H9 (cell line): ENCODE results near the gene HTRA3. TPM values are rescaled to one million over a fixed set of nuclear protein-coding genes. Genes with fewer than 3 reads are reported as not detected.

Source experiments
- DNase-seq: peaks from one replicate; pipeline ENCODE4 v3.0.0-alpha.2; 2017
- H2AFZ ChIP-seq: one replicate; pipeline ENCODE4 v1.6.1; 2013; ENCODE audit warnings: mild to moderate bottlenecking, low read length, control low read depth, moderate library complexity
- H2AK5ac ChIP-seq: 2 replicates; pipeline ENCODE4 v1.6.1; 2013; ENCODE audit warnings: low read length, control low read depth, mixed read lengths; ENCODE audit not compliant: insufficient read length
- H2BK120ac ChIP-seq: one replicate; pipeline ENCODE4 v1.6.1; 2013; ENCODE audit warnings: low read depth, mild to moderate bottlenecking, low read length, control low read depth, inconsistent platforms; ENCODE audit not compliant: poor library complexity, severe bottlenecking
- H2BK12ac ChIP-seq: 2 replicates; pipeline ENCODE4 v1.6.1; 2013; ENCODE audit warnings: low read length, control low read depth, mixed read lengths, low read depth; ENCODE audit not compliant: insufficient read length
- H2BK15ac ChIP-seq: 2 replicates; pipeline ENCODE4 v1.6.1; 2013; ENCODE audit warnings: low read depth, low read length, control low read depth
- H2BK20ac ChIP-seq: one replicate; pipeline ENCODE4 v1.6.1; 2013; ENCODE audit warnings: low read depth, mild to moderate bottlenecking, low read length, control low read depth, inconsistent platforms; ENCODE audit not compliant: poor library complexity, severe bottlenecking
- H2BK5ac ChIP-seq: 2 replicates; pipeline ENCODE4 v1.6.1; 2013; ENCODE audit warnings: low read length, control low read depth, mixed read lengths; ENCODE audit not compliant: insufficient read length
- H3K14ac ChIP-seq: 2 replicates; pipeline ENCODE4 v1.6.1; 2013; ENCODE audit warnings: low read length, control low read depth; ENCODE audit not compliant: insufficient read depth
- H3K18ac ChIP-seq: 2 replicates; pipeline ENCODE4 v1.6.1; 2013; ENCODE audit warnings: low read depth, mild to moderate bottlenecking, mixed read lengths, low read length, control low read depth; ENCODE audit not compliant: insufficient read length
- H3K23ac ChIP-seq: 2 replicates; pipeline ENCODE4 v1.6.1; 2013; ENCODE audit warnings: low read length, control low read depth, mixed read lengths, low read depth; ENCODE audit not compliant: insufficient read length
- H3K23me2 ChIP-seq: 2 replicates; pipeline ENCODE4 v1.6.1; 2013; ENCODE audit warnings: low read depth, mild to moderate bottlenecking, mixed read lengths, low read length, control low read depth; ENCODE audit not compliant: insufficient read length, poor library complexity, severe bottlenecking
- H3K27ac ChIP-seq: 2 replicates; pipeline ENCODE4 v1.5.1; 2013; ENCODE audit warnings: low read length, control low read depth, mixed read lengths, low read depth; ENCODE audit not compliant: insufficient read length
- H3K27me3 ChIP-seq: 2 replicates; pipeline ENCODE4 v1.6.1; 2013; ENCODE audit warnings: low read length, control low read depth, inconsistent platforms; ENCODE audit not compliant: insufficient read depth
- H3K4ac ChIP-seq: 2 replicates; pipeline ENCODE4 v1.6.1; 2013; ENCODE audit warnings: low read depth, mild to moderate bottlenecking, control low read depth, inconsistent platforms, low read length, moderate library complexity
- H3K4me1 ChIP-seq: 2 replicates; pipeline ENCODE4 v1.6.1; 2013; ENCODE audit warnings: low read length, control low read depth, inconsistent platforms; ENCODE audit not compliant: insufficient read depth
- H3K4me2 ChIP-seq: 2 replicates; pipeline ENCODE4 v1.6.1; 2013; ENCODE audit warnings: low read length, control low read depth, mixed read lengths; ENCODE audit not compliant: insufficient read length, insufficient read depth
- H3K56ac ChIP-seq: 2 replicates; pipeline ENCODE4 v1.6.1; 2013; ENCODE audit warnings: low read depth, mild to moderate bottlenecking, mixed read lengths, low read length, control low read depth; ENCODE audit not compliant: insufficient read length
- H3K79me1 ChIP-seq: 2 replicates; pipeline ENCODE4 v1.6.1; 2013; ENCODE audit warnings: low read depth, mild to moderate bottlenecking, moderate library complexity, low read length, control low read depth, inconsistent platforms; ENCODE audit not compliant: insufficient read depth, poor library complexity, severe bottlenecking
- H3K79me2 ChIP-seq: 2 replicates; pipeline ENCODE4 v1.6.1; 2013; ENCODE audit warnings: low read length, control low read depth, inconsistent platforms; ENCODE audit not compliant: insufficient read depth
- H3K9ac ChIP-seq: 2 replicates; pipeline ENCODE4 v1.6.1; 2013; ENCODE audit warnings: low read length, control low read depth, mixed read lengths; ENCODE audit not compliant: insufficient read length; ENCODE audit errors: extremely low read depth
- H3K9me3 ChIP-seq: one replicate; pipeline ENCODE4 v1.6.1; 2013; ENCODE audit warnings: low read depth, low read length, inconsistent platforms; ENCODE audit not compliant: control insufficient read depth
- H3T11ph ChIP-seq: one replicate; pipeline ENCODE4 v1.6.1; 2013; ENCODE audit warnings: mild to moderate bottlenecking, low read length, control low read depth, inconsistent platforms
- H4K20me1 ChIP-seq: one replicate; pipeline ENCODE4 v1.6.1; 2013; ENCODE audit not compliant: control insufficient read depth, insufficient read length, insufficient read depth
- H4K5ac ChIP-seq: 2 replicates; pipeline ENCODE4 v1.6.1; 2013; ENCODE audit warnings: low read depth, mild to moderate bottlenecking, mixed read lengths, low read length, control low read depth; ENCODE audit not compliant: insufficient read length
- H4K8ac ChIP-seq: replicated peaks from 2 replicates; pipeline ENCODE4 v1.6.1; 2013; ENCODE audit warnings: low read length, control low read depth, mixed read lengths, low read depth; ENCODE audit not compliant: insufficient read length
- H4K91ac ChIP-seq: 2 replicates; pipeline ENCODE4 v1.6.1; 2013; ENCODE audit warnings: low read depth, mild to moderate bottlenecking, moderate library complexity, mixed read lengths, low read length, control low read depth; ENCODE audit not compliant: insufficient read length
- H3K27ac Mint-ChIP-seq, 3 experiments: 2 replicates in 2 of 3; 3 replicates in 1 of 3; pipeline ENCODE4 v1.8.0; 2020 to 2021; ENCODE audit warnings: mixed read lengths in 3 of 3, mild to moderate bottlenecking in 1 of 3, moderate library complexity in 1 of 3
- H3K27me3 Mint-ChIP-seq: 2 replicates; pipeline ENCODE4 v1.8.0; 2021; ENCODE audit warnings: low read depth, mild to moderate bottlenecking, moderate library complexity, mixed read lengths
- H3K36me3 Mint-ChIP-seq, 3 experiments: 2 replicates in 2 of 3; 3 replicates in 1 of 3; pipeline ENCODE4 v1.8.0; 2020 to 2021; ENCODE audit warnings: low read depth in 3 of 3, mixed read lengths in 3 of 3; ENCODE audit not compliant: insufficient read depth in 1 of 3
- H3K4me1 Mint-ChIP-seq, 2 experiments: 2 replicates each; pipeline ENCODE4 v1.8.0; 2020; ENCODE audit warnings: mixed read lengths in 2 of 2
- H3K4me3 Mint-ChIP-seq, 2 experiments: 2 replicates in 1 of 2; 3 replicates in 1 of 2; pipeline ENCODE4 v1.8.0; 2020 to 2021; ENCODE audit warnings: mild to moderate bottlenecking in 2 of 2, mixed read lengths in 2 of 2, moderate library complexity in 1 of 2
- H3K9me3 Mint-ChIP-seq, 2 experiments: 2 replicates in 1 of 2; 3 replicates in 1 of 2; pipeline ENCODE4 v1.8.0; 2020; ENCODE audit warnings: mild to moderate bottlenecking in 2 of 2, mixed read lengths in 2 of 2, moderate library complexity in 1 of 2
- WGBS: extraction: QIAGEN DNeasy Blood & Tissue Kit; methylation state at CpG from one replicate; pipeline ENCODE4 v1.1.7; 2013; ENCODE audit warnings: missing lambda C conversion rate, low lambda C conversion rate, mixed read lengths; ENCODE audit not compliant: insufficient read length; ENCODE audit errors: extremely low coverage; 5-methylcytosine and 5-hydroxymethylcytosine counted together
- total RNA-seq: library from RNA; stranded (reverse); gene quantifications from 2 replicates; pipeline ENCODE4 v1.2.1, GENCODE V29; 2021
- TF ChIP-seq, protein P1 (sequence below): fragments of 200-600 bp; sonication (generic); conservative IDR thresholded peaks from 3 replicates; pipeline ENCODE4 v1.8.0; 2021; ENCODE audit warnings: antibody characterized with exemption, mild to moderate bottlenecking

Gene HTRA3
- total RNA-seq, 1 experiment from 2014 or later, result 3.0 TPM

DNA sequence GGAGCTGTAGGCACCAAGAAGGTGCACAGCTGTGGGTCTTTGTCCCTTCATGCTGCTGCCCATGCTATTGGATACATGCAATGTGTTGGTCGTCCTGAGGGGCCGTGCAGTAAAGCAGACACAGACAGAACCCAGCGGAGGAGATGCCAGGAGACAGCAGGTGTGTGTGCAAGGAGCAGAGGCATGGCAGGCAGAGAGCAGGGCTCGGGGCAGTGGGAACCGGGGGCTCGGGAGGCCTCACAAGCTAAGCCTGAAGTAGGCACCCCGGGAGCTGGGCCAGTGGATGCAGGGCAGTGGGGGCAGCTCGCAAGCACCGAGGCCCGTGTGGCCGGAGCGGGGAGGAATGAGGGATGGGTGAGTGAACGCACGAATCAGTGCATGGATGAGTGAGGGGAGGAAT lies 13.2 kb downstream of the HTRA3 start:
- Histone ChIP-seq H3K4me2 (no peak overlapping the region), H3T11ph (no peak overlapping the region), H3K27me3 (no peaks in the 10 kb centered on the region), H4K8ac (no peak overlapping the region), H3K9ac (no peak overlapping the region), H3K27ac (no peak overlapping the region), H3K9me3 (no peaks in the 10 kb centered on the region), H2BK5ac (no peak overlapping the region), H2BK12ac (no peak overlapping the region), H3K23ac (no peak overlapping the region), H3K23me2 (no peaks in the 10 kb centered on the region), H2AFZ (no peak overlapping the region), H2BK120ac (no peak overlapping the region), H3K79me1 (no peaks in the 10 kb centered on the region), H2AK5ac (no peak overlapping the region), H2BK15ac (no peak overlapping the region), H3K79me2 (no peaks in the 10 kb centered on the region), H3K14ac (no peak overlapping the region), H3K4me1 (no peaks in the 10 kb centered on the region), H4K91ac (no peak overlapping the region), H4K20me1 (peaks cover 3% of the 10 kb centered on the region), H3K56ac (no peak overlapping the region), H2BK20ac (no peak overlapping the region), H3K18ac (no peak overlapping the region), H4K5ac (no peak overlapping the region), H3K4ac (no peak overlapping the region)
- DNase-seq, result no peak
- no peak overlapping the region for H3K4me3 Mint-ChIP-seq
- H3K27ac Mint-ChIP-seq, result no peak overlapping the region
- no peaks in the 10 kb centered on the region for H3K4me1 Mint-ChIP-seq
- H3K36me3 Mint-ChIP-seq, result no peaks in the 10 kb centered on the region; a peak in 1 of 7 replicates
- no CpG with 5 or more reads among the region's 14 CpGs for WGBS
- TF ChIP-seq, protein P1, sequence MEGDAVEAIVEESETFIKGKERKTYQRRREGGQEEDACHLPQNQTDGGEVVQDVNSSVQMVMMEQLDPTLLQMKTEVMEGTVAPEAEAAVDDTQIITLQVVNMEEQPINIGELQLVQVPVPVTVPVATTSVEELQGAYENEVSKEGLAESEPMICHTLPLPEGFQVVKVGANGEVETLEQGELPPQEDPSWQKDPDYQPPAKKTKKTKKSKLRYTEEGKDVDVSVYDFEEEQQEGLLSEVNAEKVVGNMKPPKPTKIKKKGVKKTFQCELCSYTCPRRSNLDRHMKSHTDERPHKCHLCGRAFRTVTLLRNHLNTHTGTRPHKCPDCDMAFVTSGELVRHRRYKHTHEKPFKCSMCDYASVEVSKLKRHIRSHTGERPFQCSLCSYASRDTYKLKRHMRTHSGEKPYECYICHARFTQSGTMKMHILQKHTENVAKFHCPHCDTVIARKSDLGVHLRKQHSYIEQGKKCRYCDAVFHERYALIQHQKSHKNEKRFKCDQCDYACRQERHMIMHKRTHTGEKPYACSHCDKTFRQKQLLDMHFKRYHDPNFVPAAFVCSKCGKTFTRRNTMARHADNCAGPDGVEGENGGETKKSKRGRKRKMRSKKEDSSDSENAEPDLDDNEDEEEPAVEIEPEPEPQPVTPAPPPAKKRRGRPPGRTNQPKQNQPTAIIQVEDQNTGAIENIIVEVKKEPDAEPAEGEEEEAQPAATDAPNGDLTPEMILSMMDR, result no peak
- H3K27me3 Mint-ChIP-seq, result peaks cover 1% of the 10 kb centered on the region; the same call in 1 of the 2 replicates
- no peaks in the 10 kb centered on the region for H3K9me3 Mint-ChIP-seq
